ENCODE results near the gene LMTK3. TPM values are rescaled to one million over a fixed set of nuclear protein-coding genes. Genes with fewer than 3 reads are reported as not detected.

Gene LMTK3
- total RNA-seq: 0.43 TPM

DNA sequence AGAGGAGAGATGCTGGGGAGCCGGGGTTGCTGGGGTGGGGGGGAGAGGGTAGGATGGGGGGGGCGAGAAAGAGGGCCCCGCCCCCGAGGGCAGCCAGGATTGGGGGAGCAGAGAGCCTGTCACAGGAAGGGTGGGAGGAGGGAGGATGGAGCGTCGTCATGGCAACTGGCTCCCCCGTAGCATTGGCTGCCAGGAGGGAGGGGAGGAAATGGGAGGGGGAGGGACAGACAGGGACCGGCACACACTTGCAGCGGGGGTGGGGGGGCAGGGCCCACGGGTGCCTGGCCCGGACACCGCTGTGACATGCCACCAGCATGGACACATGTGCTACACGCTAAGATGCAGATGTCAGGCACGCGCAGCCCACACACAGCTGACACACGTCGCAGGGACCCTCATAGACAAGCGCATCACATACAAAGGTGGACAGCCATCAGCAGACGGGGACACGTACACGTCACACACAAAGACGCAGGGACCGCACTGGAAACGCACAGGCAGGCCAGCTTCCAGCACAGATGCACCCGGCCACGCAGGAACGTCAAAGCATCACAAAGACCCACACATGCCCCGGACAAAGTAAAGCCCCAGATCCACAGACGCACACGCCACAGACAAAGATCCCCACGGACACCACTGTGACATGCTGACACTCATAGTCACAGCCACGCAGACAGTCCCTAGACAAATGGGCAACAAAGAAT is at the start of gene LMTK3:
Gene LMTK3 (minus strand): TSS at position 36 of the 704 bp plus-strand sequence. CDS start 259 bp downstream, outside the sequence.
- no peak for ATAC-seq
- DNase-seq (ENCODE audit: low spot score): no peak

- no peak for ATAC-seq
- no peak for DNase-seq (ENCODE audit: low spot score)
These were observed 49.8 kb upstream of the LMTK3 start for GRCh38 chr19:48561412-48561811.

DNA sequence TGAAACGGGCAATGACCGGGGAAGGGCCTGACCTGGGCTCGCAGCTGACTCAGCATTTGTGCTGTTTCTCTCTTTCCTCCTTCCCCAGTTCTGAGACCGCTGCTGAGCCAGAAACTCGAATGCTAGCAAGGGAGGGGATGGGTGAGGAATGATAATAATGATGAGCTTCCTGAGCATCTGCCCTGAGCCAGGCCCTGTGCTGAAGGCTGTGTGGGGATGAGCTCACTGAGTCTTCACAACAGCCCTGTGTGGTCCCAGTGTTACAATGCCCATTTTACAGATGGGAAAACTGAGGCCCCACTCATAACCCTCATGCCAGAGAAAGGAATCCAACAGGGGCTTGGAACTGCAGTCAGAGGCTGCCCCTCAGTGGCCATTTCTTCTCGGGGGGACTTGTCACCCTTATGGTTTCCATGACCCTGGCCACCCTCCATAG is 48.5 kb upstream of the LMTK3 start:
- no peak for DNase-seq (ENCODE audit: low spot score)
- ATAC-seq: no peak

- DNase-seq (ENCODE audit: low spot score): no peak
- ATAC-seq: peak; percentile 59
These were observed 46.5 kb upstream of the LMTK3 start for GRCh38 chr19:48558018-48558684.

DNA sequence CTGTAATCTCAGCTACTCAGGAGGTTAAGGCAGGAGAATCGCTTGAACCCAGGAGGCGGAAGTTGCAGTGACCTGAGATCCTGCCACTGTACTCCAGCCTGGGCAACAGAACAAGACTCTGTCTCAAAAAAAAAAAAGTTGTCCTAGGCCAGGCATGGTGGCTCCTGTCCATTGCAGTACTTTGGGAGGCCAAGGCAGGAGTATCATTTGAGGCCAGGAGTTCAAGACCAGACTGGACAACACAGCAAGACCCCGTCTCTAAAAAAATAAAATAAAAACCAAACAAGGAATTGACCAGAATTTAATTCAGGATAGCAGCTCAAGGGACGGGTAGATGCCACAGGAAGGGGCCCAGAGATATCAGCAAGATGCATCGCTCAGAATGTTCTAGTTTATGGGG is 45.2 kb upstream of the LMTK3 start:
- no peak for ATAC-seq
- no peak for DNase-seq (ENCODE audit: low spot score)

GRCh38 chr19:48556163-48556562 is 44.5 kb upstream of the LMTK3 start:
- DNase-seq (ENCODE audit: low spot score): no peak
- no peak for ATAC-seq

- ATAC-seq (no peak), DNase-seq (ENCODE audit: low spot score) (no peak)
These were observed 42.9 kb upstream of the LMTK3 start for GRCh38 chr19:48554385-48555091.

DNA sequence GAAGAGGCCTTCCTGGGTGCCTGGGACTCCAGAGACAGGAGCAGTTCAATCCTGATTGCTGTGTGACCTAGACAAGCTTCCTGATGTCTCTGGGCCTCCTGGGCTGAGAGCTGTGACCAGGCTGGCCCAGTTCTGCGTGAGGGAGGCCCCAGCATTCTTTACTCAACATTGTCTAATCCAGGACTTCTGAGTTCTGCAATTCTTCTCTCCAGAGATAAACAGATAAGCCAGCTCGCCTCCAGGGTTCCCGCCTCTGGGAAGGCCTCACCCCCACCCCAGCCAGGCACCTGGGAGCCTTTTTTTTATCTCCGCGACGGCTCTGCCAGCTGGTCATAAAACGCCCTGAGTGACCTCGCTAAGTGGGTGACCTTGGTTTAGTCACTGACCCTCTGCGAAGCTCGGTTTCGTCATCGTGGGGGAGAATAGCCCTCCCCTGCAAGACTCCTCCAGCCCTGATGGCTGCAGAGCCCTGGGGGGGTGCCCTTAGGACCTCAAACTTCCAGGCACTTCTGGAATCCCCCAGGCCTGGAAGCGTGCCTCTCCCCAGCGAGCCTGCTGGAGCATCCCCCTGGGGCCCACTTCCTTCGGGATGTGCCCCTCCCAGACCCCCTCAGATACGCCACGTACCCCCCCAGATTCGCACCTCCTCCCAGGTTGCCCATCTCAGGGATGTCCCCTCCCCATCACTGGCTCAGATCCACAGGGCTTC is 42.2 kb upstream of the LMTK3 start:
- DNase-seq (ENCODE audit: low spot score) (no peak), ATAC-seq (peak; percentile 9)

DNA sequence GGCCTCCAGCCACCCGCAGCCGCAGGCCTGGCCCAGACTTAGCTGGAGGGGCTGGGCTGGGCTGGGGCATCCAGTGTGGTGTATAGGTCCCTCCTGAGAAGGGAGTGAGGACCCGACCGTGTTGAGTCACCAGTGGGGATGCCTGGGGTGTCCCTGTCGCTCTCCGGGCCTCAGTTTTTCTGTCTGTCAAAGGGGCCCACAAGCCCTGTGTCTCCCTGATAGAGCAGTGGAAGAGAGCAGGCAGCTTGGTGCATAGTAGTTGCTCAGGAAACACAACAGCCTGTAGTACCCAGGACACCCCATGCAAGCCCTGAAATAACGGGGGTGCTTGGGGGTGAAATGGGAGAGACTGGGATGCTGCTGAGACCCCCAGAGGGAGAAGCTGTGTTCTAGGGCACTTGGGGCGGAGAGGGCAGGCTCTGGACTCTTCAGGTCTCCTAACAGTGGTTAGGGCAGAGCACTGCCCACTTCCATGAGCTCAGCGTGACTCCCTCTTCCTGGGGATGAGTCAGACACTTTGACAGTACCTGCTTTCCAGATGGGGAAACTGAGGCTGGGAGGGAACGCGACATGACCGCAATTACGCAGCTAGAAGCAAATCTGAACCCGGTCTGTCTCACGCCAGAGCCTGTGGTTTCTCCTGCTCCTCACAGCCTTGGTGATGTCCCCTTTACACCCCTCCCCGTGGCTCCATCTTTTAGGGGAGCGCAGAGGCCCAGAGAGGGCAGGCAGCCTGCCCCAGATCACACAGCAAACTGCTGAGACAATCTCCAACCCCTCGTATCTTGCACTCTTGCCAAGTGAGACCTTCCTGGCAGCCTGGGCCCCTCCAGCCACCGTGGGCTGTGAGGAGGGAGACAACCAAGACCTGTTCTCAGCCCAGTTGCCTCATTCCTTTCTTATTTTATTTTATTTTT is 41.0 kb upstream of the LMTK3 start:
- no peak for ATAC-seq

DNA sequence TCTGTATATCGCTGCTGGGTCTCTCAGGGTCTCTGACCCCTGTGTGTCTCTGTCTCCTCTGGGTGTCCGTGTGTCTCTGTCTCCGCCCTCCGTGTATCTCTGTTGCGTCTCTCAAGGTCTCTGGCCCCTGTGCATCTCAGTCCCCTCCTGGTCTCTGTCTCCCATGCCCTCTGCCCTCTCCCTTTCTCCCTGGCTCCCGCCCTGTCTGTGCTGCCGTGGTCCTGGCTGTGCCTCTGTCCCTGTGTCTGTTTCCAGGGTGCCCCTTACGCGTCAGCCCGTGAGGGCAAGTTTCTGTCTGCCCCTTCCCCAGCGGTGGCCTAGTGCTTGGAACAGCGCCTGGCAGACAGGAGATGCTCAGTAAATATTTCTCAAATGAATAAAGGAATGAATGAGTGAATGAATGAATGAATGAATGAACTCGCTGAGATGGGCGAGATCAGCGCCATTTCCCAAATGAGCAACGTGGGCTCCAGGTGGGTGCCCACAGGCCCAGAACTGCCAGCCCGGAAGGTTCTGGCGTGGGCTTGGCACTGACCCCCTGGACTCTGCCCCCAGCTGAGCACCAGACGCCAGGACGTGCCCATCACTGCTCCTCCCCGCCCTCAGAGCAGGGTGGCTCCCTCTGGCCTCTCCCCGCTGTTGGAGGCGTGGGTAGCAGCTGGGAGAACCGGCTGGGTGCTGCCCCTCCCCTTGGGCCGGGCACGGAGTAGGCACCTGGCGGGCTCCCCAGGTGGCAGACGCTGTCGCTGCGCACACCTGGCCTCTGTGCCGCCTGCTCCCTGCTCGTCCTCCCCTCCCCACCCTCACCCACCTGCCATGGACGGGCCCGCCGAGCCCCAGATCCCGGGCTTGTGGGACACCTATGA is 40.0 kb upstream of the LMTK3 start, which contains the start of gene SULT2B1:
Gene SULT2B1 (plus strand): TSS at position 736 of the 866 bp plus-strand sequence. CDS start 81 bp downstream, at position 817.
- DNase-seq (ENCODE audit: low spot score): no peak
- peak; percentile 68 for ATAC-seq

More for the DNA sequence above, 41.0 kb upstream of the LMTK3 start:
- no peak for DNase-seq (ENCODE audit: low spot score)

DNA sequence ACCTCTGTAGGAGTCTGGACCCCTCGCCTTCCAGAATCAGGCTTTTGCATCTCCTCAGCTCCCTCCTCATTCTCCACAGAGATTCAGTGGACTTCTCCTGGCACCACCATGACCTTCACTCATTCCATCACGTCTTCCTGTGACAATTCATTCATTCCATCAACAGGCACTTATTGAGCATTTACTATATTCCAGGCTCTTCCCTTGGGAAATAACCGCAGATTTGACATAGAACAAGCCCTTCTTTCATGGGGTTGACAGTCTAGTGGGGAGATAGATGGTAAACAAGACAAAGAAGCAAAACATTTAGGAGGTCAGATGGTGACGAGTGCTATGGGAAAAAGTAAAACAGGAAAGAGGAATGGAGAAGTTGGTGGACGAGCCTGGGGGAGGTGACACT is 37.7 kb upstream of the LMTK3 start:
- DNase-seq (ENCODE audit: low spot score) (no peak), ATAC-seq (no peak)

- ATAC-seq: no peak
- no peak for DNase-seq (ENCODE audit: low spot score)
These were observed 36.7 kb upstream of the LMTK3 start for GRCh38 chr19:48548253-48548911.

GRCh38 chr19:48547722-48548121 is 36.1 kb upstream of the LMTK3 start:
- ATAC-seq (no peak), DNase-seq (ENCODE audit: low spot score) (no peak)

DNA sequence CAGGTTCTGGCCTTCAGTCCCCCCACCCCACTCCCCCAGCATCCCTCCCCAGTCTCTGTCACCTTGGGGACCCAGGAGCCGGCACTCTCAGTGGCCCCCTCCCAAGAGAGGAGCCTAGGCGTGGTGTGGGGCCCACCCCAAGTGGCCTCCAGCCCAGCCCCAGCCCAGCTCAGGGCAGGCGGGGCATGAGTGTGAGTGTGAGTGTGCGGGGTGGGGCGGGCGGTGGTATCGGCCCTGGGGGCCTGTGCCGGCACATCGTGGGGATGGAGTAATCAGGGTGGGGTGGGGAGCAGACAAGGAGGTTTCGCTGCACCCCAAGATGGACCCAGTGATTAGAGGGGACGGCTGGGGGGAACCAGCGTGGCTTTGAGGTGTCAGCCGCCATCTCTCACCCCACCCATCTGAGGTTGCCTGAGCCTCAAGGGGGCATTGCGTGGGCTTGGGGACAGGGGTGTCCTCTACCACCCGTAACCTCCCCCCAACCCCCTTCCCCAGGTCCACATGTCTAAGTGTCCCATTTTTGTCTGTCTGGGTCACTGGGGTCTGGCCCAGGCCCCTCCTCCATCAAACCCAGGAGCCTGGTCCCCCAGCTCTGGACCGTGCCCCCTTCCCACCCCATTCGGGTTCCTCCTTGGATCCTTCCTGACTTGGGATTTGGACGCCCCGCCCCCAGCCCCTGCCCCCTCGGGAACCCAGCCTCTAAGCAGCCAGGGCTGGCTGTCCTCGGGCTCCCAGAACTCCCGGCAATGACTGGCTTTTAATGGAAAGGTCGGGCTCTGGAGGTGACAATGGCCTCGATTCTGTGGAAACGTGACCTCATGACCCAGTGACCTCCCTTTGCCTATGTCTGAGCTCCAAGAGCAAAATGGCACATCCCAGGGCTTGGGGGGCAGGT is 33.5 kb upstream of the LMTK3 start:
- DNase-seq (ENCODE audit: low spot score) (no peak), ATAC-seq (no peak)

DNA sequence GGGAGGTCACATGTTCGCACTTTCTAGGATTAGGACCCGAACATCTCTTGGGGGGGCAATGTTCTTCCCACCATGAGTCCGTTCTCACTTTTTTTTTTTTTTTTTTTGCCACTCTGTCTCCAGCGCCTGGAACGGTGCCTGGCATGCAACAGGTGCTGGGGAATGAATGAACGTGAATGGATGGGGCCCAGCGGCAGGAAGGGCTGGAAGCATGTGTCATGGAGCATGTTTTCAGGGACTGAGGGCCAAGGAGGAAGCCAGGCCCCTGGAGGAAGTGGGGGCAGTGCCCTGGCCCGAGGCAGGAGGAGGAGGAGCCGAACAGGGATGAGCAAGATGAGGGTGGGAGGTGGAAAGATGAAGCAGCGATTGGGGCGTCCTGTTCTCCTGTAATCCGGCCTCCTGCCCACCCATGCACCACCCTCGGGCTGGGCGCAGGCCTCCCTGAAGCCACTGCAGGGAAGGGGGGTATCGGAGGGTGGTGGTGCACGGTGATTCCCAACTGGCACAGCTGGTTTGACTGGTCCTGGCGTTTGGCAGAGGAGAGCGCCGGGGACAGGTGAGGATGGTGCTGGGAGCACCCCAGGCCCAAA is 31.6 kb upstream of the LMTK3 start:
- DNase-seq (ENCODE audit: low spot score) (no peak), ATAC-seq (peak; percentile 10)

GRCh38 chr19:48541813-48542212 is 30.2 kb upstream of the LMTK3 start:
- DNase-seq (ENCODE audit: low spot score) (no peak), ATAC-seq (no peak)

GRCh38 chr19:48540110-48540509 is 28.5 kb upstream of the LMTK3 start:
- no peak for ATAC-seq
- no peak for DNase-seq (ENCODE audit: low spot score)

Measured in left lobe of liver (tissue), 2 donors.